Endothelial cell (in vitro differentiated cells): Measurements from ENCODE around the gene DDX50. TPM values are rescaled to one million over a fixed set of nuclear protein-coding genes. Genes with fewer than 3 reads are reported as not detected.

ENCODE experiments used
- DNase-seq: peaks from one replicate; pipeline ENCODE4 v3.0.0; 2021; ENCODE audit warnings: low spot score
- H3K27ac Mint-ChIP-seq: one replicate; pipeline ENCODE4 v1.8.0; 2021; ENCODE audit warnings: mixed read lengths, inconsistent platforms; ENCODE audit not compliant: unreplicated experiment
- H3K27me3 Mint-ChIP-seq: one replicate; pipeline ENCODE4 v1.8.0; 2021; ENCODE audit warnings: mild to moderate bottlenecking, moderate library complexity, mixed read lengths, inconsistent platforms; ENCODE audit not compliant: unreplicated experiment
- H3K36me3 Mint-ChIP-seq: one replicate; pipeline ENCODE4 v1.8.0; 2021; ENCODE audit warnings: mild to moderate bottlenecking, low read depth, mixed read lengths, inconsistent platforms; ENCODE audit not compliant: unreplicated experiment
- H3K4me1 Mint-ChIP-seq: one replicate; pipeline ENCODE4 v1.8.0; 2021; ENCODE audit warnings: mild to moderate bottlenecking, mixed read lengths, inconsistent platforms; ENCODE audit not compliant: unreplicated experiment
- H3K4me3 Mint-ChIP-seq: one replicate; pipeline ENCODE4 v1.8.0; 2021; ENCODE audit warnings: mild to moderate bottlenecking, mixed read lengths, inconsistent platforms; ENCODE audit not compliant: unreplicated experiment
- H3K9me3 Mint-ChIP-seq: one replicate; pipeline ENCODE4 v1.8.0; 2021; ENCODE audit warnings: mixed read lengths, inconsistent platforms; ENCODE audit not compliant: unreplicated experiment
- CTCF ChIP-seq: fragments of 200-600 bp; sonication (generic); IDR thresholded peaks from one replicate; pipeline ENCODE4 v1.5.0; 2021; ENCODE audit warnings: antibody characterized with exemption; ENCODE audit not compliant: unreplicated experiment
- total RNA-seq: library from RNA; stranded (reverse); fragmentation: NEBNext Ultra II Directional; extraction: Animal tissue kit (Norgen Biotek cat#: 25700); gene quantifications from one replicate; pipeline ENCODE4 v1.2.1, GENCODE V29; 2021; ENCODE audit not compliant: unreplicated experiment

The DDX50 gene
- total RNA-seq, 1 donor from 2014 or later = 35.2 TPM

GRCh38 chr10:68871105-68871711 is 29.9 kb upstream of the DDX50 start:
- no peak for TF ChIP-seq CTCF

GRCh38 chr10:68871731-68872342 is 29.3 kb upstream of the DDX50 start:
- DNase-seq = no peak
- Mint-ChIP-seq H3K27me3 (no peaks in the 10 kb centered on the region), H3K27ac (no peak overlapping the region), H3K9me3 (peaks cover 8% of the 10 kb centered on the region), H3K36me3 (peaks cover 10% of the 10 kb centered on the region), H3K4me3 (no peak overlapping the region), H3K4me1 (peaks cover 3% of the 10 kb centered on the region)
- no peak for TF ChIP-seq CTCF

More at GRCh38 chr10:68871105-68871711, 29.9 kb upstream of the DDX50 start:
- no peak for DNase-seq
- Mint-ChIP-seq H3K27ac (no peak overlapping the region), H3K4me1 (peaks cover 3% of the 10 kb centered on the region), H3K4me3 (no peak overlapping the region), H3K36me3 (peaks cover 10% of the 10 kb centered on the region), H3K27me3 (no peaks in the 10 kb centered on the region), H3K9me3 (peaks cover 8% of the 10 kb centered on the region)

- H3K4me1 Mint-ChIP-seq = peaks cover 5% of the 10 kb centered on the region
- H3K36me3 Mint-ChIP-seq = no peaks in the 10 kb centered on the region
- H3K9me3 Mint-ChIP-seq = no peaks in the 10 kb centered on the region
Observed at GRCh38 chr10:68876246-68877138, 24.6 kb upstream of the DDX50 start.

GRCh38 chr10:68877482-68878110 is 23.5 kb upstream of the DDX50 start:
- Mint-ChIP-seq H3K4me1 (peaks cover 5% of the 10 kb centered on the region), H3K4me3 (no peak overlapping the region), H3K27me3 (no peaks in the 10 kb centered on the region), H3K9me3 (no peaks in the 10 kb centered on the region), H3K36me3 (no peaks in the 10 kb centered on the region), H3K27ac (no peak overlapping the region)
- TF ChIP-seq CTCF = no peak
- no peak for DNase-seq

More at GRCh38 chr10:68876246-68877138, 24.6 kb upstream of the DDX50 start:
- TF ChIP-seq CTCF = no peak
- Mint-ChIP-seq H3K27ac (no peak overlapping the region), H3K4me3 (no peak overlapping the region), H3K27me3 (no peaks in the 10 kb centered on the region)
- DNase-seq = no peak
